WERI-Rb-1 (cell line): ENCODE data around the gene CD8A.
"Not testable (repeated sequence)": the region's sequence is repeated elsewhere in the genome, so short reads cannot be mapped to it uniquely, and the experiment has no call there.

Source experiments
- DNase-seq: peaks from one replicate; pipeline ENCODE4 v3.0.0-alpha.2; 2020
- H3K27ac ChIP-seq: fragments of 250-450 bp; sonication (Bioruptor Pico); 2 replicates; pipeline ENCODE4 v1.5.1; 2020; ENCODE audit warnings: mild to moderate bottlenecking, moderate library complexity
- H3K27me3 ChIP-seq: fragments of 250-450 bp; sonication (Bioruptor Pico); 2 replicates; pipeline ENCODE4 v1.5.1; 2021; ENCODE audit warnings: mild to moderate bottlenecking, low read depth, moderate library complexity; ENCODE audit not compliant: insufficient read depth, severe bottlenecking
- H3K36me3 ChIP-seq: fragments of 250-450 bp; sonication (Bioruptor Pico); 2 replicates; pipeline ENCODE4 v1.5.1; 2020; ENCODE audit warnings: mild to moderate bottlenecking, moderate library complexity
- H3K4me3 ChIP-seq: 2 replicates; pipeline ENCODE4 v1.5.1; 2011; ENCODE audit warnings: low read depth, mild to moderate bottlenecking, control low read depth, low read length
- H3K9me3 ChIP-seq: fragments of 250-450 bp; sonication (Bioruptor Pico); 2 replicates; pipeline ENCODE4 v1.5.1; 2021; ENCODE audit warnings: mild to moderate bottlenecking, moderate library complexity; ENCODE audit not compliant: severe bottlenecking
- TF ChIP-seq, protein P1 (sequence below): IDR thresholded peaks from 2 replicates; pipeline ENCODE4 v1.5.1; 2011; ENCODE audit warnings: low read depth, mild to moderate bottlenecking, control low read depth, inconsistent platforms, low read length

The CD8A gene

DNA sequence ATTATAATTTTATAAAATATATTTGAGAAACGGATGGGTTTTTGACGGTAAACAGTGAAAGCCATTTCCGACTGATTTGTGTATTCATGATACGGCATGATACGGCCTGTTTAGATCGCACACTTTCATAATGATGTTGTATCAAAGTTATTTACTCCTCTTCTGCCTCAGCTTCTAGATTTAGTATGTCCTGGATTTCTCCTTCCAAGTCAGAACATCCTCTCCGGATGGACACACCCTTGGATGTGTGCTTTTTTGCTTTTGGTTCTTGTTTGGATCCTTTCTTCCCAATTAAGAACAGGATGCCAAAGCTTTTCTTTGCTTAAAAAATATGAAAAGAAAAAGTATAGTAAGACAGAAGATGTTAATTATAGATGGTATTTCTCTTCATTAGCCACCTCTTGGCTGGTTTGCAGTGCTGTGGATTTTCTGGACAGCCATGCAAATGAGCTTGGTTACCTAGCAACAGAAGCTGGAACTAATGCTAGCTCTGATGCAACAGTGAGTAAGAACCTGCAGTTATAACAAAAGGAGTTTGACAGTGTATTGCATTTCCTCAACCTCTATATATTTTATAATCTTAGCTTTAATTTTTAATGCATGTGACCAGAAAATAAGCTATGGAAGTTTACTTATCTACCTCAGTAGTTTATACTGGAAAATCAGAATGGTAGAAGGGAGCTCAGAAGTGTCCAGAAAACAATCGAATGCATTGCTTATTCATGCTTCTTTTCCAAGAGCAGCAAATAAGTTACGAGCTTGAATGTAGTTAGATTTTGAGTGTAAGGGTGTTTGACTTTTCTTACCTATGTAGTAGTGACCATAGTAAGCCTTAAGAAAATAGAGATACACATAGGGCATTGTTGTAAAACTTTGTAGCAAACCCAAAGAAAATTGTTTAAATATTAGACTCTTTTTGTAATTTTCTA lies 42.7 kb downstream of the CD8A start:
- Histone ChIP-seq H3K36me3 (peaks cover 33% of the 10 kb centered on the region), H3K4me3 (no peak overlapping the region), H3K27me3 (no peaks in the 10 kb centered on the region), H3K9me3 (no peaks in the 10 kb centered on the region), H3K27ac (no peak overlapping the region)
- TF ChIP-seq, protein P1, sequence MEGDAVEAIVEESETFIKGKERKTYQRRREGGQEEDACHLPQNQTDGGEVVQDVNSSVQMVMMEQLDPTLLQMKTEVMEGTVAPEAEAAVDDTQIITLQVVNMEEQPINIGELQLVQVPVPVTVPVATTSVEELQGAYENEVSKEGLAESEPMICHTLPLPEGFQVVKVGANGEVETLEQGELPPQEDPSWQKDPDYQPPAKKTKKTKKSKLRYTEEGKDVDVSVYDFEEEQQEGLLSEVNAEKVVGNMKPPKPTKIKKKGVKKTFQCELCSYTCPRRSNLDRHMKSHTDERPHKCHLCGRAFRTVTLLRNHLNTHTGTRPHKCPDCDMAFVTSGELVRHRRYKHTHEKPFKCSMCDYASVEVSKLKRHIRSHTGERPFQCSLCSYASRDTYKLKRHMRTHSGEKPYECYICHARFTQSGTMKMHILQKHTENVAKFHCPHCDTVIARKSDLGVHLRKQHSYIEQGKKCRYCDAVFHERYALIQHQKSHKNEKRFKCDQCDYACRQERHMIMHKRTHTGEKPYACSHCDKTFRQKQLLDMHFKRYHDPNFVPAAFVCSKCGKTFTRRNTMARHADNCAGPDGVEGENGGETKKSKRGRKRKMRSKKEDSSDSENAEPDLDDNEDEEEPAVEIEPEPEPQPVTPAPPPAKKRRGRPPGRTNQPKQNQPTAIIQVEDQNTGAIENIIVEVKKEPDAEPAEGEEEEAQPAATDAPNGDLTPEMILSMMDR = no peak
- DNase-seq = peak; percentile 11

DNA sequence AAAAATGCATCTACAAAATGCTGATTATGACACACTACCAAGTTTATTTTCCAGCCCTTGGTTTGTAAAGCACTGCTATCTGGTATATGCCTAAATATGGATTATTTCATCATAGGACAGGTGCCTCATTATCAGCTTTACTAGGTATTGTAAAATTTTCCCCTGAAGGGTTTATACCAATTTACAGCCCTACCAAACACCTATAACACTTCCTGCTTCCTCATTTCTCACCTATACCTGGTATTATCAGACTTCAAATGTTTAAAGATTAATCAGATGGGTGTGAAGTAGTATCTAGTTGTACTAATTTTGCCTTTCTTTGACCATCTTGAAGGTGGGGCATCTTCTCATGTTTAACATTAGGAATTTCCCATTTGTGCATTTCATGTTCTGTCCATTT lies 43.8 kb downstream of the CD8A start:
- H3K9me3 ChIP-seq = no peaks in the 10 kb centered on the region
- DNase-seq = no peak
- no peak overlapping the region for H3K27ac ChIP-seq
- H3K36me3 ChIP-seq = peaks cover 23% of the 10 kb centered on the region
- no peaks in the 10 kb centered on the region for H3K27me3 ChIP-seq
- TF ChIP-seq, protein P1 = no peak
- H3K4me3 ChIP-seq = no peak overlapping the region

DNA sequence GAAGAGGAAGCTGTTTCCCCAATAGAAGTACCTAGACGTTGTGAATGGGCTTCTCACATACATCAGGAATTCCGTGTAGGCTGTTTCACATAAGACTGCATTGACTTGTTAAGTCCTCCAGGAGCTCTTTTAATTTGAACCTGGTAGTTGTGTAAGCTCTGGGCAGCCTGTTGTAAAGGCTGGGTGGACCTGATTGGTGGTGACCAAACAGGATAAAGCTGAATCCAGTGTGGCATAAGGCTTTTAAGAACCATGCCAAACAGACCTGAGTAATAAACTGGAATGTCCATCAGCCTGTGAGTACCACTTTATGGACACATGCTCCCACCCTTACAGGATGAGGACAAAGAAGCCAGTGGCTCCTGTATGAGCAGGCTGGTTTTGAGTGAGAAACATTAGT lies 46.6 kb downstream of the CD8A start:
- DNase-seq = no peak
- Histone ChIP-seq H3K9me3 (no peaks in the 10 kb centered on the region), H3K27me3 (no peaks in the 10 kb centered on the region), H3K4me3 (no peak overlapping the region), H3K36me3 (peaks cover 15% of the 10 kb centered on the region), H3K27ac (no peak overlapping the region)
- TF ChIP-seq, protein P1 = no peak

DNA sequence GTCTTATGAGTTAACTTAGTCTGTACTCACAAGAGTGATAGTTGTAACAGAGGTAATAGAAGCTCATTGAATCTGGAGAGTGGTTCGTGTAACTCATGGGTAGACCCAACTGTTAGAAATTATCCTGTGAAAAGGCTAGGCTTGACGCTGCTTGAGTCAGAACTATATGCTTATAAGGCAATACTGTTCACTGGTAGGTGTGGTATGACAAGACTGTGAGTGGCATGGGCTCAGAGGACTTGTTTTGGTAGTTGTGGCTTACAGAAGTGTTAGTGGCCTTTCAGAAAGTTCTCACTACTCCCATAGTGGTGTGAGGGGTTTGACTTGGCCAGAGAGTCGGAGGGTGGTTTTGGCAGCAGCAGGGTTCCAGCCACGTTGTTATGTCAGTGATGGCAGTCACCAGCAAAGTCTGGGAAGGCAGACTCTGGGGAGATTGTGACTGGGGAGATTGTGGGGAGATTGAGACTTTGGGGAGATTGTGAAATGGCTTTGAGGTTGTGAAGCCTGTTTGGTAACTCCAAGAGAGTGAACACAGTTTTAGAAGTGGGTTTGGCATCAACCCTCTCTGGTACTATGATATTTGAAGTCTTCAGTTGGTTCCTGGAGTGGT lies 48.7 kb downstream of the CD8A start:
- not testable (repeated sequence) for DNase-seq, H3K9me3 ChIP-seq, H3K27me3 ChIP-seq, H3K4me3 ChIP-seq, H3K27ac ChIP-seq
- H3K36me3 ChIP-seq = peaks cover 15% of the 10 kb centered on the region

DNA sequence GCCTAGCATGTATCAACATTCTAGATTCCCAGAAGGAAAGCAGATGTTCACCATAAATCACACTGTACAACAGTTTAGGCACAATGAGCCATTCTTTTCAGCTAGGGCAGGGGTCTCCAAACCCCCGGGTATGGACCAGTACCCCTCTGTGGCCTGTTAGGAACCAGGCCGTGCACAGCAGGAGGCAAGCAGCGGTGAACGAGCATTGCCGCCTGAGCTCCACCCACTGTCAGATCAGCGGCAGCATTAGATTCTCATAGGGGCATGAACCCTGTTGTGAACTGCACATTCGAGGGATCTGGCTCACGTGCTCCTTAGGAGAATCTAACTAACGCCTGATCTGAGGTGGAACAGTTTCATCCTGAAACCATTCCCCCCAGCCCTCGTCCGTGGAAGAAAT lies 50.8 kb downstream of the CD8A start:
- H3K4me3 ChIP-seq, H3K9me3 ChIP-seq, DNase-seq, H3K27ac ChIP-seq, H3K27me3 ChIP-seq: not testable (repeated sequence)
- H3K36me3 ChIP-seq = peaks cover 12% of the 10 kb centered on the region

DNA sequence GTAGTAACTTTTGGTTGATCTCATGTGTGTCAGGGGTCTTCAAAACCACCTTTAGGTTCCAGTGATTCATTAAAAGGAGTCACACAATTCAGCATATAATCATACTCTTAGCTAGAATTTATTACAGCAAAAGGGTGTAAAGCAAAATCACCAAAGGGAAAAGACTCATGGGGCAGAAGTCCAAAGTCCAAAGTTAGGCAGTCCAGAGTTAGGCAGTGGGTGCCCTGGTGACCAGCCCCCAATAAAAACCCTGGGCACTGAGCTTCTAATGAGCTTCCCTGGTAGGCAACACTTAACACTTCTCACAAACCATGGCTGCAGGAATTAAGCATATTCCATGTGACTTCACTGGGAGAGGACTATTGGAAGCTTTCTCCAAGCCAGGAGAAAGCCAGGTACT lies 51.2 kb downstream of the CD8A start:
- not testable (repeated sequence) for DNase-seq, H3K27ac ChIP-seq, H3K36me3 ChIP-seq, H3K9me3 ChIP-seq, H3K27me3 ChIP-seq, H3K4me3 ChIP-seq

DNA sequence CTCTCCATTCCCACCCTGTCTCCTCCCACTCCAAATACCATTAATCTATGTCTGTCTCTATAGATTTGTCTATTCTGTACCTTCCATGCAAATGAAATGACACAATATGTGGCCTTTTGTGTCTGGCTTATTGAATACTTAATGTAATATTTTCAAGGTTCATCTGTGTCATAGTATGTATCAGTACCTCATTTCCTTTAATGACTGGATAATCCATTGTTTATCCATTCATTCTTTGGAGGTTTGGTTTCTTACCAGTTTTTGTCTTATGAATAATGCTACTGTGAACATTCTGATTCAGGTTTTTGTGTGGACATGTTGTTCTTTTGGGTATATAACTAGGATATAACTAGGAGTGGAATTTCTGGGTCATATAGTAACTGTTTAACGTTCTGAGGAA lies 55.8 kb downstream of the CD8A start:
- H3K36me3 ChIP-seq, H3K4me3 ChIP-seq, DNase-seq, H3K9me3 ChIP-seq, H3K27me3 ChIP-seq, H3K27ac ChIP-seq: not testable (repeated sequence)
